Type B pancreatic cell (in vitro differentiated cells): Measurements from ENCODE around the gene PTGES3L. TPM values are rescaled to one million over a fixed set of nuclear protein-coding genes. Genes with fewer than 3 reads are reported as not detected.

Source experiments
- DNase-seq: peaks from one replicate; pipeline ENCODE4 v3.0.0; 2021; ENCODE audit warnings: mixed read lengths; ENCODE audit not compliant: unreplicated experiment; ENCODE audit errors: extremely low spot score
- H3K27ac Mint-ChIP-seq: 2 replicates; pipeline ENCODE4 v1.8.0; 2021; ENCODE audit warnings: mild to moderate bottlenecking, mixed read lengths
- H3K27me3 Mint-ChIP-seq: 2 replicates; pipeline ENCODE4 v1.8.0; 2021; ENCODE audit warnings: mixed read lengths
- H3K36me3 Mint-ChIP-seq: 2 replicates; pipeline ENCODE4 v1.8.0; 2021; ENCODE audit warnings: mixed read lengths
- H3K4me1 Mint-ChIP-seq: one replicate; pipeline ENCODE4 v1.8.0; 2021; ENCODE audit warnings: mixed read lengths; ENCODE audit not compliant: unreplicated experiment
- H3K4me3 Mint-ChIP-seq: 2 replicates; pipeline ENCODE4 v1.8.0; 2021; ENCODE audit warnings: mild to moderate bottlenecking, mixed read lengths
- H3K9me3 Mint-ChIP-seq: 2 replicates; pipeline ENCODE4 v1.8.0; 2021; ENCODE audit warnings: mixed read lengths
- total RNA-seq: library from RNA; stranded (reverse); gene quantifications from 2 replicates; pipeline ENCODE4 v1.2.1, GENCODE V29; 2021; ENCODE audit warnings: low replicate concordance
- TF ChIP-seq, protein P1 (sequence below): fragments of 200-600 bp; sonication (generic); conservative IDR thresholded peaks from 2 replicates; pipeline ENCODE4 v1.5.0; 2021; ENCODE audit warnings: antibody characterized with exemption, mild to moderate bottlenecking

The PTGES3L gene
- total RNA-seq, 1 donor from 2014 or later, result 1.5 TPM

DNA sequence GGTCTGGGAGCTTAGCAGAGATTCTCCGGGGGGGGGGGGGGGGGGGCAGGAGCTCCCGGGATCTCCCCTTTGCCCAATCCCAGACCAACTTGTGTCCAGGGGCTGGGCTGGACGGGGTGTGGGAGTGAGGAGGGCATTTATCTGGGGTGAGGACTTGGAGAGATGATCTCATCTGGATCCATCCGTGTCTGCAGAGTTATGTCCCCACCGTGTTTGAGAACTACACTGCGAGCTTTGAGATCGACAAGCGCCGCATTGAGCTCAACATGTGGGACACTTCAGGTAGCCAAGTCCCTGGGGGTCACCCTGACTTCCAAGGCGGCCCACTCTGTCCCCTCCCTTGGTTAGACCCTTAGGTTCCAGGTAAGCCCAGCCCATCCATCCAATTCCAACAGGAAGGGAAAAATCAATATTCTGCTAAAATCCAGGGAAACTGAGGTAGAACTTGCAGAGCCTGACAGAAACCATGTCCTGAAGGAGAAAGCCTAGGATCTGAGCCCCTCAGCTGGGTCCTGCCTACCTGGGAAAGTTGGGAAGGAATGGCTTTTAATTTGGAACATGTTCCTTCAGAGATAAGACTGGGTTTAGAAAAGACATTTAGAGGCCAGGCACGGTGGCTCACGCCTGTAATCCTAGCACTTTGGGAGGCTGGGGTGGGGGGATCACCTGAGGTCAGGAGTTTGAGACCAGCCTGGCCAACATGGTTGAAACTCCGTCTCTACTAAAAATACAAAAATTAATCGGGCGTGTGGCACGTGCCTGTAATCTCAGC, 46.1 kb upstream of the PTGES3L start:
- Mint-ChIP-seq H3K4me3 (peak overlapping the region; percentile 91), H3K4me1 (peaks cover 12% of the 10 kb centered on the region), H3K27me3 (peaks cover 4% of the 10 kb centered on the region), H3K9me3 (no peaks in the 10 kb centered on the region), H3K27ac (peak overlapping the region; percentile 70), H3K36me3 (no peaks in the 10 kb centered on the region)
- no peak for DNase-seq
- TF ChIP-seq, protein P1, sequence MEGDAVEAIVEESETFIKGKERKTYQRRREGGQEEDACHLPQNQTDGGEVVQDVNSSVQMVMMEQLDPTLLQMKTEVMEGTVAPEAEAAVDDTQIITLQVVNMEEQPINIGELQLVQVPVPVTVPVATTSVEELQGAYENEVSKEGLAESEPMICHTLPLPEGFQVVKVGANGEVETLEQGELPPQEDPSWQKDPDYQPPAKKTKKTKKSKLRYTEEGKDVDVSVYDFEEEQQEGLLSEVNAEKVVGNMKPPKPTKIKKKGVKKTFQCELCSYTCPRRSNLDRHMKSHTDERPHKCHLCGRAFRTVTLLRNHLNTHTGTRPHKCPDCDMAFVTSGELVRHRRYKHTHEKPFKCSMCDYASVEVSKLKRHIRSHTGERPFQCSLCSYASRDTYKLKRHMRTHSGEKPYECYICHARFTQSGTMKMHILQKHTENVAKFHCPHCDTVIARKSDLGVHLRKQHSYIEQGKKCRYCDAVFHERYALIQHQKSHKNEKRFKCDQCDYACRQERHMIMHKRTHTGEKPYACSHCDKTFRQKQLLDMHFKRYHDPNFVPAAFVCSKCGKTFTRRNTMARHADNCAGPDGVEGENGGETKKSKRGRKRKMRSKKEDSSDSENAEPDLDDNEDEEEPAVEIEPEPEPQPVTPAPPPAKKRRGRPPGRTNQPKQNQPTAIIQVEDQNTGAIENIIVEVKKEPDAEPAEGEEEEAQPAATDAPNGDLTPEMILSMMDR, result no peak

DNA sequence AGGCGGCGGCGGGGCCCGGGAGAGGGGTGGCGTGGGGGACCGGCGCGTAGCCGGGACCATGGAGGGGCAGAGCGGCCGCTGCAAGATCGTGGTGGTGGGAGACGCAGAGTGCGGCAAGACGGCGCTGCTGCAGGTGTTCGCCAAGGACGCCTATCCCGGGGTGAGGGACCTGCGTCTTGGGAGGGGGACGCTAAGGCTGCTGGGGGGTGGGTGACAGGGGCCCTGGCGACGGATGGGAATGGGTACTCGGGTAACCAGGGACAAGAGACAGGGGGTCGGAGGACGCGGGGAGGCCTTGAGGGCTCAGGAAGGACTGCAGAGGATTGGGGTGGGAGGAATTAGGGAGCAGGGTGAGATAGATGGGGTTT, 45.4 kb upstream of the PTGES3L start:
- H3K27me3 Mint-ChIP-seq, result peaks cover 4% of the 10 kb centered on the region
- peak overlapping the region; percentile 70 for H3K27ac Mint-ChIP-seq
- TF ChIP-seq, protein P1, result no peak
- no peaks in the 10 kb centered on the region for H3K36me3 Mint-ChIP-seq
- no peaks in the 10 kb centered on the region for H3K9me3 Mint-ChIP-seq
- H3K4me3 Mint-ChIP-seq, result peak overlapping the region; percentile 91
- DNase-seq, result no peak
- peaks cover 13% of the 10 kb centered on the region for H3K4me1 Mint-ChIP-seq

DNA sequence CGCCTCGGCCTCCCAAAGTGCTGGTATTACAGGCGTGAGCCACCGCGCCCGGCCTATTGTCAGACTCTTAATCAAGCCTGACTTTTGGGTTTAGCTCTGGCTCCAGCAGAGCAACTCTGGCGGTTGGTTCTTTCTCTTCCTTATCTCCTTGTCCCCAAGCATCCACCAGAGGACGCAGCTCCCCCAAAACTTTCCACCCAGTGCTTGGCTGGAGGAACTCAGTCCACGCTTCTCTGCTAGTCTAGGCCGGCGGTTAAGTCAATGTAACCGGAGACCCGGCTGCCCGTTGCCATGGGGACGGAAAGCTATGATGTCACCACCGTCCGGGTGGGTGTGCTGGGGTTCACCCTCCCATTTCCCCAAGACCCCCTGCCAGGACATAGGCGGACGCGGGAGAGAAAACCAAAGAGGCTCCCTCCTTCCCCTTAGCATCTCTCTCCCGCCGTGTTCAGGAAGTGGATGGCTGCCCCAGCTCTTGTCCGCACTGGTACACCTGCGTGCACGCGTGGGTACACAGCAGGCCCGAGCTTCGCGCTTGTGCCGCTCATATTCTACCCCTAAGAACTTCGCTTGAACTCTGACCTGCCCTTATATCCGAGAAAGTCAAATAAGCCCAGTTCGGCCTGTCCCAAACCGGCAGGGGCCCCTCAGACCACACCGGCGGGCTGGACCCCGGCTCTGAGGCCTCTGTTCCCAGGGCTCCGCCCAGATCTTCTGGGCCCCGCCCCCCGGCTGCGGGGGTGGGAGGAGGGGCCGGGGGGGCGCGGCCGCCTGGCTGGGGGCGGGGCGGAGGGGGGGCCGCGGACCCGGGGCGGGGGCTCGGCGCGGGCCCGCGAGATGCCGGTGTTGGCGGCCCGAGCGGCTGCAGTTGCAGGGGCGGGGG, 44.8 kb upstream of the PTGES3L start, which contains the start of gene RND2:
TSS of gene RND2 (plus strand) at position 825 of the 883 bp plus-strand sequence. CDS start 117 bp downstream, outside the sequence.
- no peaks in the 10 kb centered on the region for H3K9me3 Mint-ChIP-seq
- H3K4me1 Mint-ChIP-seq, result peaks cover 19% of the 10 kb centered on the region
- peak within 1 kb of the TSS; percentile 92 for H3K27ac Mint-ChIP-seq
- no peaks in the 10 kb centered on the region for H3K36me3 Mint-ChIP-seq
- H3K4me3 Mint-ChIP-seq, result peak within 1 kb of the TSS; percentile 93
- peaks cover 4% of the 10 kb centered on the region for H3K27me3 Mint-ChIP-seq
- peak; percentile 89 for DNase-seq
- TF ChIP-seq, protein P1, result peak; percentile 82

DNA sequence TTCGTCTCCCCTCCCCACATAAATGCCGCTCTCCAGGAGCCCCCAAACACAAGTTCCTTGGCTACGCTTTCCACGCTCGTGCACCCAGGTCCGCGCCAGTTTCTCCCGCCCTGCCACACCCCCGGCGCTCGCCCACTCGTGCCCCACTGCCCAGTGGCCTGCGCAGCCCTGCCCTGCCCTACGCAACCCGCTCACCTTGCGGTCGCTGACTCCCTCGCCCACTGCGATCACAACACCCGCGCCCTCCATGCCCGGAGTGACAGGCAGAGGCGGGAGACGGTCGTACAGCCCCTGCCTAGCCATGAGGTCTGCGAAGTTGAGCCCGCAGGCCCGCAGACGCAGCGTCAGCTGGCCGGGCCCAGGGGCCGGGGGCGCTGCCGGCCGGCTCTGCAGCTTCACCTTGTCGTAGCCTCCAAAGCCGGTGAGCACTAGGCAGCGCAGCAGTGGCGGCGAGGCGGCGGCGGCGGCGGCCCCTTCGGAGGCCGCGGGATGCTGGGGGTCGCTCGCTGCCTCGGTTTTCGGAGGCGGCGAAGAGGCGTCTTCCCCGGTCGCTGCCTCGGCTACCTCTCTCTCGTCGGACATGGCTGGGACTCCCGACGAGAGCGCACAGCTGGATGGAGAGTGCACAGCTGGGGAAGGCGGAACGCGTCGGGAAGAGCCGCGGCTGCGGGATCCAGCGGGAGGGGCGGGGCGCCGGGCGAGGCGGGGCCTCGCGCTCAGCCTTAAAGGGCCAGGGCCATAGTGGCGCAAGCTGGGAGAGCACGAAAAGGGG, 42.0 kb upstream of the PTGES3L start, which contains the start of gene VAT1:
TSS of gene VAT1 (minus strand) at position 645 of the 772 bp plus-strand sequence. CDS start at position 582, 63 bp downstream.
- Mint-ChIP-seq H3K27ac (peak within 1 kb of the TSS; percentile 98), H3K36me3 (peaks cover 4% of the 10 kb centered on the region), H3K4me1 (peaks cover 37% of the 10 kb centered on the region), H3K9me3 (no peaks in the 10 kb centered on the region), H3K4me3 (peak within 1 kb of the TSS; percentile 93), H3K27me3 (peaks cover 4% of the 10 kb centered on the region)
- DNase-seq, result peak; percentile 80
- TF ChIP-seq, protein P1, result no peak
